Colonic mucosa (tissue), 4 donors: Measurements from ENCODE around the gene DYNLT4. TPM values are rescaled to one million over a fixed set of nuclear protein-coding genes. Genes with fewer than 3 reads are reported as not detected.
A peak's percentile ranks its signal among the peaks of the same experiment; 100 is the strongest.

ENCODE experiments used
- DNase-seq: peaks from one replicate; pipeline ENCODE4 v3.0.0-alpha.2; 2020
- H3K27ac ChIP-seq: fragments of 200-600 bp; one replicate; pipeline ENCODE4 v1.8.0; 2021
- H3K27me3 ChIP-seq: fragments of 200-600 bp; one replicate; pipeline ENCODE4 v1.8.0; 2021
- H3K36me3 ChIP-seq: fragments of 200-600 bp; one replicate; pipeline ENCODE4 v1.8.0; 2021
- H3K4me1 ChIP-seq: fragments of 200-600 bp; one replicate; pipeline ENCODE4 v1.8.0; 2021; ENCODE audit warnings: mild to moderate bottlenecking
- H3K4me3 ChIP-seq: fragments of 200-600 bp; one replicate; pipeline ENCODE4 v1.8.0; 2021
- H3K9ac ChIP-seq, 2 donors: one replicate each; pipeline ENCODE4 v1.7.0; 2013; ENCODE audit warnings: control low read depth in 2 of 2, low read depth in 2 of 2, low read length in 2 of 2
- H3K9me3 ChIP-seq: fragments of 200-600 bp; one replicate; pipeline ENCODE4 v1.8.0; 2021
- intact Hi-C: fragments of 100-400 bp; cut with DNase I; formaldehyde crosslinking; loops from one replicate; pipeline ENCODE4 v1.14.1; 2022
- total RNA-seq, 2 donors: library from RNA; stranded (reverse); fragmentation: NEBNext Ultra II Directional in 1 of 2; extraction: Animal tissue kit (Norgen Biotek cat#: 25700) in 1 of 2; gene quantifications; one replicate each; pipeline ENCODE4 v1.2.1, GENCODE V29; 2021
- TF ChIP-seq, protein P1 (sequence below): fragments of 200-600 bp; IDR thresholded peaks from one replicate; pipeline ENCODE4 v1.8.0; 2022; ENCODE audit warnings: antibody characterized with exemption, mild to moderate bottlenecking
- donor health status: healthy.
- donor health status: DM: no; HTN: no; CAD: no.
- donor health status: DM: no; HTN: no; CAD: no.

DYNLT4 gene
- total RNA-seq, 2 donors from 2014 or later = 0.35 to 0.56 TPM

DNA sequence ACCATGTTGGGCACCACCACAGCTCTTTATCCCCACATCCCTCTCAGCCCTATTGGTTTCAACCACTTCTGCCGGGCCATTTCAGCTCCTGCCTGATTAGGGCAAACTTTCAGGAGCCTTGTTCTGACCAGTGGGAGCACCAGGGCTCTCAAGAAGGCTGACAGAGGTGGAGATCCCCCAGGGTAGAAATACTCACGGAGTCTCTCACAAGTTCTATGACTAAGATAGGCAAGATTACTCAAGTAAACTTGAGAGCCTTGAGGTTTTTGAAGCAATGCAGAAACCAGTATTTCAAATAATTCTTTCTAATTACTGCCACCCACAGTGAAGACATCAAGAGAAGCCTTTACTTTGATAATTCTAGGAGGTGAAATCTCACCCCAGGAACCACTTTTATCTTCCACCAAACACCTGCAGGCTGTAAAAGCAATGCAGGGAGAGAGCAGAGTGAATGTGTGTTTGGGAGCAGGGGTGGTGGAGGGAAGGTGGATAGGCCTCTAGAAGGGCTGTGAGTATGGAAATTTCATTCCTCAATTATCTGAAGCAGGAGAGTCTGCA, 42.5 kb upstream of the DYNLT4 start:
- Histone ChIP-seq H3K27ac (no peak overlapping the region), H3K27me3 (no peaks in the 10 kb centered on the region), H3K4me3 (no peak overlapping the region), H3K4me1 (no peaks in the 10 kb centered on the region), H3K36me3 (no peaks in the 10 kb centered on the region), H3K9ac (no peak overlapping the region), H3K9me3 (no peaks in the 10 kb centered on the region)
- no peak for DNase-seq
- TF ChIP-seq, protein P1, sequence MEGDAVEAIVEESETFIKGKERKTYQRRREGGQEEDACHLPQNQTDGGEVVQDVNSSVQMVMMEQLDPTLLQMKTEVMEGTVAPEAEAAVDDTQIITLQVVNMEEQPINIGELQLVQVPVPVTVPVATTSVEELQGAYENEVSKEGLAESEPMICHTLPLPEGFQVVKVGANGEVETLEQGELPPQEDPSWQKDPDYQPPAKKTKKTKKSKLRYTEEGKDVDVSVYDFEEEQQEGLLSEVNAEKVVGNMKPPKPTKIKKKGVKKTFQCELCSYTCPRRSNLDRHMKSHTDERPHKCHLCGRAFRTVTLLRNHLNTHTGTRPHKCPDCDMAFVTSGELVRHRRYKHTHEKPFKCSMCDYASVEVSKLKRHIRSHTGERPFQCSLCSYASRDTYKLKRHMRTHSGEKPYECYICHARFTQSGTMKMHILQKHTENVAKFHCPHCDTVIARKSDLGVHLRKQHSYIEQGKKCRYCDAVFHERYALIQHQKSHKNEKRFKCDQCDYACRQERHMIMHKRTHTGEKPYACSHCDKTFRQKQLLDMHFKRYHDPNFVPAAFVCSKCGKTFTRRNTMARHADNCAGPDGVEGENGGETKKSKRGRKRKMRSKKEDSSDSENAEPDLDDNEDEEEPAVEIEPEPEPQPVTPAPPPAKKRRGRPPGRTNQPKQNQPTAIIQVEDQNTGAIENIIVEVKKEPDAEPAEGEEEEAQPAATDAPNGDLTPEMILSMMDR = no peak
- intact Hi-C loops = no loop called here

GRCh38 chr1:44848456-44849181, 41.5 kb upstream of the DYNLT4 start:
- Histone ChIP-seq H3K4me3 (no peak overlapping the region), H3K9ac (no peak overlapping the region)
- DNase-seq = no peak

DNA sequence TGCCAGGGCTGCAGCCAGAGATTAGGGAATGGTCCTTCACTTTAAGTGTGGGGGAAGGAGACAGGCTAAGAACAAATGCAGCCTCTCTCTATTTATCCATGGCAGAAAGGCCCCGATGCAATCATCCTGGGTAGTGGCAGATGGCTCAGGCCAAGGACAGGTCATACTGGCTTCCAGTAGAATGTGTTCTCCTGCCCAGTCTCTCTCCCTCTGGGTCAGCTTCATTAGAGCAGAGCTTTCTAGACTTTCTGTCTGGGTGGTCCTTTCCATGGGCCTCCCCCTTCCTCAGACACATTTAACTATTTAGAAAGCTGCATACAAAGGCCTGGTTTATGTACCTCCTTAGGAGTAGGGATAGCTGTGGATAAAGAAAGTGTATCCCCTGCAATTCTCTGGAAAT, 40.7 kb upstream of the DYNLT4 start:
- no peak for DNase-seq
- H3K9me3 ChIP-seq = no peaks in the 10 kb centered on the region
- no peaks in the 10 kb centered on the region for H3K27me3 ChIP-seq
- no peak overlapping the region for H3K27ac ChIP-seq
- H3K4me1 ChIP-seq = no peaks in the 10 kb centered on the region
- H3K36me3 ChIP-seq = no peaks in the 10 kb centered on the region
- H3K4me3 ChIP-seq = no peak overlapping the region
- no peak overlapping the region for H3K9ac ChIP-seq
- TF ChIP-seq, protein P1 = no peak
- intact Hi-C loops = no loop called here

More at GRCh38 chr1:44848456-44849181, 41.5 kb upstream of the DYNLT4 start:
- no peak overlapping the region for H3K27ac ChIP-seq
- no peaks in the 10 kb centered on the region for H3K27me3 ChIP-seq
- TF ChIP-seq, protein P1 = no peak
- no peaks in the 10 kb centered on the region for H3K36me3 ChIP-seq
- no peaks in the 10 kb centered on the region for H3K4me1 ChIP-seq
- intact Hi-C loops = no loop called here
- no peaks in the 10 kb centered on the region for H3K9me3 ChIP-seq

- H3K4me3 ChIP-seq = no peak overlapping the region
- H3K4me1 ChIP-seq = no peaks in the 10 kb centered on the region
- no peak overlapping the region for H3K9ac ChIP-seq
- no peak for DNase-seq
- H3K9me3 ChIP-seq = no peaks in the 10 kb centered on the region
- no peak overlapping the region for H3K27ac ChIP-seq
- intact Hi-C loops = no loop called here
- H3K36me3 ChIP-seq = no peaks in the 10 kb centered on the region
- TF ChIP-seq, protein P1 = no peak
- no peaks in the 10 kb centered on the region for H3K27me3 ChIP-seq
Observed at GRCh38 chr1:44846985-44847384, 39.8 kb upstream of the DYNLT4 start.

GRCh38 chr1:44842862-44843655, 35.9 kb upstream of the DYNLT4 start, which contains the start of gene PTCH2:
Gene PTCH2, minus strand, starts transcription at chr1:44843253. Its CDS starts 321 bp downstream, at chr1:44842932.
- Histone ChIP-seq H3K9ac (peak within 1 kb of the TSS; percentile 14 to 39), H3K4me1 (no peaks in the 10 kb centered on the region), H3K36me3 (no peaks in the 10 kb centered on the region), H3K27ac (no peak within 1 kb of the TSS), H3K9me3 (no peaks in the 10 kb centered on the region), H3K27me3 (no peaks in the 10 kb centered on the region), H3K4me3 (peak within 1 kb of the TSS; percentile 43)
- TF ChIP-seq, protein P1 = no peak
- intact Hi-C loops = no loop called here
- DNase-seq = peak; percentile 51
